HCT116 (cell line): ENCODE measurements around the gene RNU1-4.
"Not testable (repeated sequence)": the region's sequence is repeated elsewhere in the genome, so short reads cannot be mapped to it uniquely, and the experiment has no call there.

Experiments used
- CTCF ChIP-seq, 3 experiments: fragments of 200-600 bp in 1 of 3; sonication (generic) in 1 of 3; IDR thresholded peaks in 2 of 3; conservative IDR thresholded peaks in 1 of 3; 2 replicates each; pipeline ENCODE4 v1.5.1; 2012 to 2017; ENCODE audit warnings: low read depth in 2 of 3, low read length in 2 of 3, antibody characterized with exemption in 1 of 3, borderline replicate concordance in 1 of 3, control low read depth in 1 of 3, mild to moderate bottlenecking in 1 of 3, mixed read lengths in 1 of 3, mixed run types in 1 of 3, moderate library complexity in 1 of 3; ENCODE audit not compliant: insufficient read depth in 1 of 3
- FOSL1 ChIP-seq: IDR thresholded peaks from 2 replicates; pipeline ENCODE4 v1.6.1; 2012; ENCODE audit warnings: low read depth
- POLR2A ChIP-seq: IDR thresholded peaks from 2 replicates; pipeline ENCODE4 v1.7.0; 2011; ENCODE audit warnings: borderline replicate concordance; ENCODE audit not compliant: insufficient read depth, insufficient read length; ENCODE audit errors: extremely low read depth

DNA sequence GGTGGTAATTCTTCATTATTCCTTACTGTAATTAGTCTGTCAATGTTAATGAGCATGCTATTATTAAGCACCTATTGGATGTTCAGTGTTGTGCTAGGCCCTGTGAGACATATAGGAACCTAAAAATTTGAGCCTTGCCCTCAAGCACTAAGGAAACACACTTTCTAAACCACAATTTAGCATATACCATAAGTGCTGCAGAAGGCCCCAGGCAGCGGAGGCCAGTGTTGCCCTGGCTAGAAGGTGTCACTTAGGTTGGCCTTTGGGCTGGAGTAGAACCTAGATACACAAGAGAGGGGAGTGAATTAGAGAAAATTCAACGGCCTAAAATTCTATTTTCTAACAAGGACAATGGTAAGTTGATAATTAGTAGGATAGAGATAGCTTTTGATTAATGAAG, 44.6 kb downstream of the RNU1-4 start:
- TF ChIP-seq CTCF (IDR thresholded peaks at IDR 0.05 in 2 of 3, conservative IDR thresholded peaks at IDR 0.05 in 1 of 3; ENCODE audit: borderline replicate concordance in 1 of 3, insufficient read depth in 1 of 3, low read depth in 2 of 3, low read length in 2 of 3); FOSL1; POLR2A: not testable (repeated sequence)
